GM13977 (cell line): ENCODE results near the gene RASSF9.

Source experiments
- DNase-seq: peaks from one replicate; pipeline ENCODE4 v3.0.0; 2012; ENCODE audit warnings: low spot score
- CTCF ChIP-seq: IDR thresholded peaks from 2 replicates; pipeline ENCODE4 v1.5.1; 2012; ENCODE audit warnings: mild to moderate bottlenecking, control low read depth; ENCODE audit not compliant: insufficient read depth; ENCODE audit errors: extremely low read depth, missing control alignments
- in situ Hi-C: fragments of 300-500 bp; cut with MboI; formaldehyde crosslinking; loops from one replicate; pipeline ENCODE4 v1.12.0; 2022; ENCODE audit warnings: low sequenced_read_pairs, low pct_unique_long_range_greater_than_20kb, mixed read lengths, inconsistent platforms; ENCODE audit not compliant: unreplicated experiment

Gene RASSF9

GRCh38 chr12:85823436-85824180, 12.6 kb downstream of the RASSF9 start:
- no peak for TF ChIP-seq CTCF
- in situ Hi-C loops, result no loop called here
- no peak for DNase-seq

GRCh38 chr12:85821759-85822158, 14.4 kb downstream of the RASSF9 start:
- in situ Hi-C loops, result no loop called here
- no peak for TF ChIP-seq CTCF
- no peak for DNase-seq

- in situ Hi-C loops, result no loop called here
These were observed 15.0 kb downstream of the RASSF9 start for GRCh38 chr12:85821206-85821605.

DNA sequence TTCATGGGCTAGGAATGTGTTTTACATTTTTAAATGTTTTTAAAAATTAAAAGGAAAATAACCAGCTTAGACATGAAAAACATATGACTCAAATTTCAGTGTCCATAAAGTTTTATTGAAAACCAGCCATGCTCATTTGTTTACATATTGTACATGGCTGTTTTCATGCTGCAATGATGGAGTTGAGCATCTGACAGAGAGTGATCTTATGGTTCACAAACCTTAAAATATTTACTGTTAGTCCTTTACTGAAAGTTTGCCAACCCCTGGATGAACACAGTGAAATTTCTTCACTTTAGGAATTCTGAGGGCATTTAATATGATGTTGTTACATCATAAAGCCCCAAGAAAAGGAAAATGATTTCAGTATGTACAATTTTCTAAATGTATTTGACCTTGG, 16.1 kb downstream of the RASSF9 start:
- no peak for TF ChIP-seq CTCF
- no peak for DNase-seq
- in situ Hi-C loops, result no loop called here

More at GRCh38 chr12:85821206-85821605, 15.0 kb downstream of the RASSF9 start:
- no peak for DNase-seq
- TF ChIP-seq CTCF, result no peak

- no peak for DNase-seq
- TF ChIP-seq CTCF, result no peak
- in situ Hi-C loops, result no loop called here
These were observed 21.5 kb downstream of the RASSF9 start for GRCh38 chr12:85814741-85815140.

GRCh38 chr12:85814071-85814470, 22.1 kb downstream of the RASSF9 start:
- no peak for TF ChIP-seq CTCF
- in situ Hi-C loops, result no loop called here
- DNase-seq, result no peak
